Endothelial cell of umbilical vein (primary cell): ENCODE measurements around the gene ZBTB17. TPM values are rescaled to one million over a fixed set of nuclear protein-coding genes. Genes with fewer than 3 reads are reported as not detected.
A peak's percentile ranks its signal among the peaks of the same experiment; 100 is the strongest.

Experiments
- BruUV-seq: library from RNA; stranded (reverse); fragments of 400-500 nt; replicated peaks from 2 replicates; lab custom pipeline; 2021; lab: Mats Ljungman, UMichigan
- CTCF ChIA-PET: fragments of 300-600, 350-600 bp; sonication (Branson Sonifier 250); formaldehyde crosslinking; loops from one replicate; lab custom pipeline; 2021; ENCODE audit warnings: antibody characterized with exemption, inconsistent platforms; lab: Charles Lee
- POLR2A ChIA-PET: fragments of 300-600, 350-600 bp; sonication (Branson Sonifier 250); formaldehyde crosslinking; loops from one replicate; lab custom pipeline; 2021; ENCODE audit warnings: antibody characterized with exemption, inconsistent platforms; lab: Charles Lee
- DNase-seq: peaks from one replicate; pipeline ENCODE4 v3.0.0-alpha.2; 2011; ENCODE audit warnings: low read depth, low spot score
- FAIRE-seq: peaks from 2 replicates; lab custom pipeline; 2011; peaks lifted over from hg19 to GRCh38; lab: Jason Lieb, UNC
- H2AFZ ChIP-seq: 2 replicates; pipeline ENCODE4 v1.6.0; 2012; ENCODE audit warnings: low read depth, low read length, control low read depth, inconsistent platforms
- H3K27ac ChIP-seq: 2 replicates; pipeline ENCODE4 v1.5.1; 2011; ENCODE audit warnings: low read depth, mild to moderate bottlenecking, control low read depth, low read length, moderate library complexity; ENCODE audit not compliant: insufficient read depth
- H3K27me3 ChIP-seq, 2 experiments: 2 replicates each; pipeline versions ENCODE4 v1.6.0 to v1.6.1; 2011; ENCODE audit warnings: low read length in 2 of 2, mixed read lengths in 1 of 2; ENCODE audit not compliant: control insufficient read depth in 2 of 2, insufficient read depth in 2 of 2
- H3K36me3 ChIP-seq, 2 experiments: 2 replicates in 1 of 2; 3 replicates in 1 of 2; pipeline ENCODE4 v1.5.1; 2011; ENCODE audit warnings: low read length in 2 of 2, mild to moderate bottlenecking in 1 of 2, moderate library complexity in 1 of 2; ENCODE audit not compliant: control insufficient read depth in 2 of 2, insufficient read depth in 2 of 2; ENCODE audit errors: extremely low read depth in 1 of 2
- H3K4me1 ChIP-seq: 3 replicates; pipeline ENCODE4 v1.5.1; 2011; ENCODE audit warnings: mild to moderate bottlenecking, low read length; ENCODE audit not compliant: control insufficient read depth, insufficient read depth; ENCODE audit errors: extremely low read depth
- H3K4me2 ChIP-seq: 2 replicates; pipeline ENCODE4 v1.6.1; 2011; ENCODE audit warnings: low read length, control low read depth, mixed read lengths; ENCODE audit not compliant: insufficient read depth
- H3K4me3 ChIP-seq, 3 experiments: fragments of 200-600 bp in 1 of 3; sonication (generic), shearing (Covaris generic) in 1 of 3; replicated peaks in 1 of 3; 2 replicates each; pipeline ENCODE4 v1.5.1; 2011 to 2016; ENCODE audit warnings: control low read depth in 3 of 3, low read length in 3 of 3, mild to moderate bottlenecking in 2 of 3, inconsistent platforms in 1 of 3, low read depth in 1 of 3, moderate library complexity in 1 of 3; ENCODE audit not compliant: insufficient read depth in 1 of 3
- H3K79me2 ChIP-seq: 2 replicates; pipeline ENCODE4 v1.6.0; 2012; ENCODE audit warnings: low read length, inconsistent platforms; ENCODE audit not compliant: control insufficient read depth, insufficient read depth
- H3K9ac ChIP-seq: replicated peaks from 2 replicates; pipeline ENCODE3; 2011; ENCODE audit warnings: low read length, control low read depth; ENCODE audit not compliant: insufficient read depth; ENCODE audit errors: extremely low read depth
- H3K9me1 ChIP-seq: replicated peaks from 3 replicates; pipeline ENCODE4 v1.6.0; 2011; ENCODE audit warnings: mild to moderate bottlenecking, low read length; ENCODE audit not compliant: control insufficient read depth, insufficient read depth; ENCODE audit errors: extremely low read depth
- H3K9me3 ChIP-seq: replicated peaks from 2 replicates; pipeline ENCODE4 v1.5.1; 2012; ENCODE audit warnings: low read length, inconsistent platforms; ENCODE audit not compliant: control insufficient read depth, insufficient read depth
- H4K20me1 ChIP-seq: replicated peaks from 2 replicates; pipeline ENCODE3; 2011; ENCODE audit warnings: mild to moderate bottlenecking, low read length; ENCODE audit not compliant: control insufficient read depth, insufficient read depth; ENCODE audit errors: extremely low read depth
- CTCF ChIP-seq, 2 donors: IDR thresholded peaks; 1 replicate in 1 of 2; 2 replicates in 1 of 2; pipeline ENCODE4 v1.5.1; 2011; ENCODE audit warnings: low read length in 2 of 2, mild to moderate bottlenecking in 2 of 2, moderate library complexity in 2 of 2, control low read depth in 1 of 2, inconsistent platforms in 1 of 2, low read depth in 1 of 2; ENCODE audit not compliant: insufficient read depth in 1 of 2; ENCODE audit errors: extremely low read depth in 1 of 2
- EZH2 ChIP-seq: IDR thresholded peaks from 2 replicates; pipeline ENCODE4 v1.6.1; 2012; ENCODE audit warnings: borderline replicate concordance, low read depth, mild to moderate bottlenecking, moderate library complexity, low read length, inconsistent platforms; ENCODE audit not compliant: severe bottlenecking
- FOS ChIP-seq: IDR thresholded peaks from 2 replicates; pipeline ENCODE4 v1.6.1; 2011; ENCODE audit warnings: mild to moderate bottlenecking, low read length, moderate library complexity, borderline replicate concordance; ENCODE audit not compliant: insufficient read depth
- GATA2 ChIP-seq: IDR thresholded peaks from 2 replicates; pipeline ENCODE4 v1.7.0; 2011; ENCODE audit warnings: low read depth, mild to moderate bottlenecking, moderate library complexity, mixed read lengths, low read length; ENCODE audit not compliant: insufficient read length, insufficient read depth
- JUN ChIP-seq: IDR thresholded peaks from 2 replicates; pipeline ENCODE4 v1.6.1; 2011; ENCODE audit warnings: borderline replicate concordance, low read depth; ENCODE audit not compliant: insufficient read length, insufficient read depth
- MAX ChIP-seq: IDR thresholded peaks from 2 replicates; pipeline ENCODE4 v1.6.1; 2011; ENCODE audit not compliant: insufficient read depth, insufficient read length
- MYC ChIP-seq: IDR thresholded peaks from one replicate; pipeline ENCODE4 v1.6.1; 2011; ENCODE audit warnings: mild to moderate bottlenecking, low read depth, low read length
- POLR2A ChIP-seq: IDR thresholded peaks from 2 replicates; pipeline ENCODE4 v1.6.1; 2012; ENCODE audit warnings: low read depth, mild to moderate bottlenecking, control low read depth, low read length
- POLR2AphosphoS5 ChIP-seq: IDR thresholded peaks from 2 replicates; pipeline ENCODE4 v1.6.1; 2012; ENCODE audit warnings: low read depth, mild to moderate bottlenecking, control low read depth, low read length, moderate library complexity; ENCODE audit not compliant: insufficient read depth
- dilution Hi-C: fragments of 300-500 bp; cut with MboI; formaldehyde crosslinking; loops from one replicate; pipeline ENCODE4 v1.15.0; 2019; ENCODE audit warnings: low sequenced_read_pairs; ENCODE audit not compliant: extremely low pct_ligation_motif_present
- intact Hi-C: fragments of 100-400 bp; cut with micrococcal nuclease; formaldehyde crosslinking; loops from one replicate; pipeline ENCODE4 v1.10.0; 2022
- polyA plus RNA-seq, 4 experiments: library from polyadenylated mRNA; depleted of rRNA in 3 of 4; stranded (reverse) in 3 of 4; unstranded in 1 of 4; fragments of >200 nt; gene quantifications; 2 replicates each; pipeline versions ENCODE4 v1.2.1 to v1.2.3, GENCODE V29; 2011 to 2012; ENCODE audit warnings: missing spikeins in 1 of 4
- total RNA-seq: library from RNA; stranded (reverse); gene quantifications from 2 replicates; pipeline ENCODE4 v1.2.3, GENCODE V29; 2021

Gene ZBTB17
- total and polyA plus RNA-seq, 2 donors (not counting 3 experiments of a cell fraction or from before 2014, with no cell fraction given), result 43.9 to 72.7 TPM

- no peaks in the 10 kb centered on the region for H3K9me3 ChIP-seq
- H3K79me2 ChIP-seq, result no peaks in the 10 kb centered on the region
- H3K4me2 ChIP-seq, result no peak overlapping the region
- peak; percentile 75 for DNase-seq
- ChIA-PET CTCF (interaction anchor here (0.6 to 2.6 kb wide), 21 partner anchors 9 to 146 kb away, joined by 3 to 31 read pairs (median 4); partner anchors contain the start of genes SPEN and ZBTB17), POLR2A (interaction anchor here (0.5 to 1.5 kb wide), 2 partner anchors 10 to 140 kb away, joined by 4 to 7 read pairs; no protein-coding TSS in a partner anchor)
- peaks cover 19 to 46% of the 10 kb centered on the region in 2 experiments for H3K36me3 ChIP-seq
- dilution Hi-C loops, result no loop called here
- H3K4me3 ChIP-seq, result no peak overlapping the region
- H3K9ac ChIP-seq, result no peak overlapping the region
- H2AFZ ChIP-seq, result no peak overlapping the region
- no peaks in the 10 kb centered on the region for H3K27me3 ChIP-seq
- H4K20me1 ChIP-seq, result no peaks in the 10 kb centered on the region
- peak overlapping the region; percentile 72 for H3K27ac ChIP-seq
- TF ChIP-seq EZH2, result no peak
- peak; percentile 53 for TF ChIP-seq FOS
- no peak for TF ChIP-seq MAX
- no peak for TF ChIP-seq GATA2
- peak; percentile 51 for TF ChIP-seq JUN
- TF ChIP-seq POLR2A, result no peak
- peak in 1 of 2 donors; percentile 46 for TF ChIP-seq CTCF (IDR thresholded peaks at IDR 0.05; ENCODE audit: extremely low read depth in 1 of 2, insufficient read depth in 1 of 2, low read depth in 1 of 2, low read length in 2 of 2)
- TF ChIP-seq POLR2AphosphoS5, result no peak
- no peak for TF ChIP-seq MYC
- peak; percentile 97 for FAIRE-seq
- H3K9me1 ChIP-seq, result no peaks in the 10 kb centered on the region
- intact Hi-C loops, result loop anchor here (1.0 to 2.0 kb wide), 8 partner anchors 12 to 145 kb away; partner anchors contain the start of genes SPEN and ZBTB17
- peaks cover 26% of the 10 kb centered on the region for H3K4me1 ChIP-seq
- BruUV-seq, result no TSS peak
Measured at GRCh38 chr1:15937706-15938168, 38.2 kb downstream of the ZBTB17 start.
